PFSK-1 (cell line): ENCODE data around the gene MARCHF10.

ENCODE experiments used
- POLR2AphosphoS5 ChIP-seq: IDR thresholded peaks from 2 replicates; pipeline ENCODE4 v1.6.1; 2012; ENCODE audit warnings: low read depth, mild to moderate bottlenecking, control low read depth, low read length, moderate library complexity
- REST ChIP-seq, 2 experiments: IDR thresholded peaks; 2 replicates each; pipeline versions ENCODE4 v1.6.1 to v1.8.0; 2011 to 2012; ENCODE audit warnings: low read depth in 2 of 2, low read length in 2 of 2, control low read depth in 1 of 2, inconsistent platforms in 1 of 2, mild to moderate bottlenecking in 1 of 2, moderate library complexity in 1 of 2; ENCODE audit not compliant: insufficient read depth in 1 of 2
- TAF1 ChIP-seq: IDR thresholded peaks from 2 replicates; pipeline ENCODE4 v1.6.1; 2012; ENCODE audit warnings: low read length, control low read depth, borderline replicate concordance; ENCODE audit not compliant: insufficient read depth

DNA sequence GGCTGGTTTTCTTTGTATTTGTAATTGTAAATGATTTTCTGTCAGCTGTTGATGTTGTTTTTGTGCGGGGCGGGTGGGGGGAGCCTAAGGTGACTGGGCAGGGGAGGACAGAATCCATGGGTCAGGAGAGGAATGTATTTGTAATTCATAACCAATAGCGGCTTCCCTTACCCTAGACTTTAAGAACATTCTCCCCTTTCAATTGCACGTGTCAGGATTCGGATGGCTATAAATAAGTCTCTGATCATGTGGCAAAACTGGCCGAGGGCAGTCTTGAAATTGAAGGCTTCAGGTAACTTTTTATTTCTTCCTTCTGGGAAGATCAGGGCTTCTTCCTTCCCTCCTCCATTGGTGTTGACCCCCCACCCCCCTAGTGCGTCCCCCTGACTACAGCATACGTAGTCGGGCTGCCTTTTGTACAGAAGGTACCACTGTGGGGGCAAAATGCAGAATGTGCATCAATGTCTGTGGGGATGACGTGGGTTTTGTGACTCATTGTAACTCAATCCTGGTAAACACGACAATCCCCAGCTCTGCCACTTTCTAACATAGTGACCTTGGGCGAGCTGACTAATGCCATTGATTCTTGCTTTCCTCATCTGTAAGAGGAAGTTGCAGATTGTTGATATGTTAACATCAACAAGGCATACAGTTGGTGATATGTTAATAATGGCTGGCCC is 16.2 kb downstream of the MARCHF10 start:
- no peak for TF ChIP-seq REST (IDR thresholded peaks at IDR 0.05; ENCODE audit: insufficient read depth in 1 of 2, low read depth in 2 of 2, low read length in 2 of 2)
- no peak for TF ChIP-seq POLR2AphosphoS5
- no peak for TF ChIP-seq TAF1
